ENCODE data around the gene SEMA3F.
A peak's percentile ranks its signal among the peaks of the same experiment; 100 is the strongest.
"Not testable (repeated sequence)": the region's sequence is repeated elsewhere in the genome, so short reads cannot be mapped to it uniquely, and the experiment has no call there.

Gene SEMA3F

DNA sequence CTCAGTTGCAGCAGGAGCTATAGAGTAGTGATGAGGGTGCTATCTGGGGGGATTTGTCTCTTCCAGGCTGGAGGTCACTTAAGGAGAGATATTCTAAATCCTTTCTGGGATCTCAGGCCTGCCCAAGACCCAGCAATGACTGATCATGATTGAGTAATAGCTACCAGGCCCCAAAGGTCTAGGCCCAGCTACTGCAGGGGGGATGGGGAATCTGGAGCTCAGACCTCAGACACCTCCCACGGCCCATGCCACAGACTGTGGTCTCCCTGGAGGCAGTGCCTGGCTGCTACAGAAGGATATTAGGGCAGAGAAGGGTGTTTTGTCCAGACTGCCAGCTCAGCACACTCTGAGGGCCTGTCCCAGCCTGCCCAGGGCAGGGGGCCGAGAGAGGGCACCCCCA lies 56.8 kb downstream of the SEMA3F start:
- no peak for DNase-seq (ENCODE audit: low spot score)

DNA sequence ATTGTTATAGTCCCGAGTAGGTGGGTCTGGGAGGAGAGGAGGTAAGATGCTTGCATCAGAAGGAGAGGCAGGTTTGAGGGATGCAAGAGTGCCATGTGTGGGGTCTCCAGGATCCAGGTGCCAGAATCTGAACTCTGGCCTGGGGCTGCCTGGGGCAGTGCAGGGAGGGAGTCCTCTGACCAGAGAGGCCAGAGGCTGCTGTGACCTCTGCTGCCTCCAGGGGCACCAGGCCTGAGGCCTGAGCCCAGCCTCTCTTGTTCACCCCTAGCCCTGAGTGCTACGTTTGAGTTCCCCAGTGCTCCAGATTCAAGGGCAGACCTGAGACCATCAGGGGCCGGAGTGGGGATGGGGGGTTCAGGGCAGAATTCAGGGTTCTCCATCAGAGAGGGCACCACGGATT lies 57.4 kb downstream of the SEMA3F start:
- no peak for DNase-seq (ENCODE audit: low spot score)

DNA sequence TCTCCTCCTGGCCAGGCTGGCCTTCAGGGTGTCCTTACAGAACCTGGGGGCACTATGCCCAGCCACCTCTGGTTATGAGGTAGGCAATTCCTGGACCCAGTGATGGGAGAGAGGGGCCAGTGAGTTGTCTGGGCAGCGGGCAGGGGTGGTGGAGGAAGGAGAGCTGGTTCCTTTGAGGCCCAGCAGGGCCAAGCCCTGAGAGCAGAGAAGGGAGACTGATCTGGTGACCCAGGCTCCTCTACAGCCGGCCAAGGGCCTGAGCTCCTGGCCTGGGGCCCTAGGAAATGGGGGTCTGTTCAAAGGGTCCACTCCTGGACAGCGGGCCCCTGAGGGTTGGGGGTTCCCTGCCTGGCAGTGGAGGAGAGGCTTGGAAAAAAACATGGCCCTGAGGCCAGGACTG lies 57.8 kb downstream of the SEMA3F start:
- no peak for DNase-seq (ENCODE audit: low spot score)

DNA sequence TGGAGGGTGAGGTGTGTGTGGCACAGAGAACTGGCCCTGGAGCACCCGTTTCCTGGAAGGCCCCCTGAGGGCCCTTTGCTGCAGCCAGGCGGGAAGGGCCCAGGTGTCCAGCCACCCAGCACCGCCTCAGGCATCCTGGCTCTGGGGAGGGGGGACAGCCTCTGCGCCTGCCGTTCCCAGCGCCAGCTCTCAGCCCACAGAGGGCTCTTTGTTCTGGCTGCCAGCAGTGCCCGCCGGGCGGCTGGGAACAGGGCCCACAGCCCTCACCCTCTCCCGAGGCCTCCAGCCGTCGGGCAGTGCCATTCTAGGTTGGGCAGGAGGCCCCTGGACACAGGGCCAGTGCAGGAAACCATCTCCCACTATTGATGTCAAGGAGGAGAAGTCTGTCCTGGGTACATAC lies 58.2 kb downstream of the SEMA3F start:
- no peak for DNase-seq (ENCODE audit: low spot score)

DNA sequence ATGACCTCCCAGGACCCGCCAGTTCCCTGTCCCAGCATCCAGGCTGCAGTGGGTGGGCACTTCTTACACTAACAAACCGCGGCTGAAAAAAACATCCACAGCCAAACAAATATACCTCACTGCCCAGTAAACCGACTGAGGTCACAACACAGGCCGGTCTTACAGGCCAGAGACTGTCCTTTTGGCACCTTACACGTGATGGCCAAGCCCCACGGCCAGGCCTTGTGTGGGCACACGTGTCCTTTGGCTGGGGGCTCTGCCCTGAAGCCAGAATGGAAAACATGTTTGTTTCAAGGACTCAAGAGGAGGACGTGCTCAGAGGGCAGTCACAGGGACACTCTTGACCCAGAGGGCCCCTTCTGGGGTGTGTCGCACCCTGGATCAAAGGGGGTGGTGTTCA lies 59.7 kb downstream of the SEMA3F start:
- no peak for DNase-seq (ENCODE audit: low spot score)

DNA sequence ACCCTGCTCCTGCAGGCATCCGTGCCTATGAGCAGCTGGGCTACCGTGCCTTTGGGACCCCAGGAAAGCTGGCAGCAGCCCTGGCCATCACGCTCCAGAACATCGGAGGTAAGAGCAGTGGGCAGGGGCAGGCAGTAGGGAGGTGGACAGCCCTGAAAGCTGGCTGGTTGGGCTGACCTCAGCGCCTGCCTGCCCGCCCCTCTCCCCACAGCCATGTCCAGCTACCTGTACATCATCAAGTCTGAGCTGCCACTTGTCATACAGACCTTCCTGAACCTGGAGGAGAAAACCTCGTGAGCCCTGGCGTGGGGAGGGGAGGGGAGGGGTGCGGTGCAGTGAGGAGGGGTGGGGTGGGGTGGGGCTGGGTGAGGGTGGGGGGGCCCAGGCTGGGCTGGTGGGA lies 60.4 kb downstream of the SEMA3F start:
- no peak for DNase-seq (ENCODE audit: low spot score)

DNA sequence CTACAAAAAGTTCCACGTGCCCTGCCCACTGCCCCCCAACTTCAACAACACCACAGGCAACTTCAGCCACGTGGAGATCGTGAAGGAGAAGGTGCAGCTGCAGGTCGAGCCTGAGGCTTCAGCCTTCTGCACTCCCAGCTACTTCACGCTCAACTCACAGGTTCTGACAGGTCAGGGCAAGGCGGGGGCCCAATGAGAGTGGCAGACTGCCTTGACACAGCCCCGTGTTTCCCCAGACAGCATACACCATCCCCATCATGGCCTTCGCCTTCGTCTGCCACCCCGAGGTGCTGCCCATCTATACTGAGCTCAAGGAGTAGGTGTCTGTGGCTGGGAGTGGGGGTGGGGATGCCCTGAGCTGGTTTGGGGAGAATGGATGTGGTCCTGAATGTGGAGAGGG lies 62.6 kb downstream of the SEMA3F start:
- no peak for DNase-seq (ENCODE audit: low spot score)

DNA sequence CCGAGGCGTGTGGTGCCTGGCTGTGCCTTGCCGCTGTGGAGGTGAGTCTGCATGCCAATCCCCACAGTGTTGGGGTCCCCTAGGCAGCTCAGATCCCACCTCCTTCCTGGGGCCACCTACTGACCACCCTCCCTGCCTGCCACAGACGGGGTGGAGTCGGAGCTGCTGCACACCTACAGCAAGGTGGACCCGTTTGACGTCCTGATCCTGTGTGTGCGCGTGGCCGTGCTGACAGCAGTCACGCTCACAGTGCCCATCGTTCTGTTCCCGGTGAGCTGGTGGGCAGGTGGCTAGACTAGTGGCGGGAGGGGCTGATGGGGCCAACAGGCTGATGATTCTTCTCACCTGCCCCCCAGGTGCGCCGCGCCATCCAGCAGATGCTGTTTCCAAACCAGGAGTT lies 63.3 kb downstream of the SEMA3F start:
- DNase-seq (ENCODE audit: low spot score) = no peak

DNA sequence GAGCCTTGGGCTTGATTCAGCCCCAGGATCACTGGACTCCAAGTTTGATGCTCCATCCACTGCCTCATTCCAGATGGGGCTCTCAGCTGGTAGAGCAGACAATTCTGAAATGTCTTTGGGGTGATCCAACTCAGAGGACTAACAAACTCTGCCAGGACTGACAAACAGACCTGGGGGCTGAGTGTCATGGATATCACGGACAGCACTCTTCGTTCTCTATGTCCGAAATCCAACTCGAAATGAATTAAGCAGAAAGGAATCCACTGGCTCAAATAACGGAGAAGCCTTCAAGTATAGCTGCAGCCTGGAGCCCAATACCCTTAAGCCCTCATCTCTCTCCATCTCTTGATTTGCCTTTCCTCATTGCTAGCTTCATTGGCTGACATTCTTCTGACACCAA lies 64.2 kb downstream of the SEMA3F start:
- no peak for DNase-seq (ENCODE audit: low spot score)

DNA sequence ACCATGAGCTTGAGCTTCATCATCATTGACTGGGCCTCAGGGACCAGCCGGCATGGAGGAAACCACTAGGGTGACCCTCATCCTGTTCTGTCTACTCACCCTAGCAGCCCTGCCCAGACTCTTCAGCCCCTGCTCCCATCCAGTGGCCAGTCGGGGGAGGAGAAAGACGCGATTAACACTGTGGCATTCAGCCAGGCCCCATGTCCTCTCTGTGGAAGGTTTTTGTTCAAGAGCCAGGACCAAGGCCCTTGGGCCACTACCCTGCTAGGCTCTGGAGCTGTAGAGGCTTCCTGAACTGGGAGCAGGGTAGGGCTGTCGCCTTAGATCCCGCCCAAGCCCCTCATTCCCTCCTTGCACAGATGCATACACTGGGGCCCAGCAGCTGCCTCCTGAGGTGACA lies 65.0 kb downstream of the SEMA3F start:
- DNase-seq (ENCODE audit: low spot score) = no peak

DNA sequence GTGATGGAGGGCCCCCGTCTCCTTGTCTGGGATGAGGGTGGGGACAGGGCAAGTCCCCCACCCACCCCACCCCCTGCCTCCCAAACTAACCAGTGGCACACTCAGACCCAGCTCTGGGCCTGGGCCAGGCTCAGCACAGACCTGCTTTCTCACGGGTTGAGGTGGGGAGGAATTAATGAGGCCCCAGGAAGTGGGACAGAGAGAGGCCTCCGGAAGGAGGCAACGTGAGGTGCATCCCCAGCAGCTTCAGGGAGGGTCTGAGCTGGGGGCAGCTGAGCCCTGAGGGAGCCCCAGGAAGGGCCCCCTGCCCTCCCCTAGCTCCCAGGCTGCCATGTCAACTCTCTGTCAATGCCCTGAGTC lies 65.9 kb downstream of the SEMA3F start:
- DNase-seq (ENCODE audit: low spot score) = no peak

DNA sequence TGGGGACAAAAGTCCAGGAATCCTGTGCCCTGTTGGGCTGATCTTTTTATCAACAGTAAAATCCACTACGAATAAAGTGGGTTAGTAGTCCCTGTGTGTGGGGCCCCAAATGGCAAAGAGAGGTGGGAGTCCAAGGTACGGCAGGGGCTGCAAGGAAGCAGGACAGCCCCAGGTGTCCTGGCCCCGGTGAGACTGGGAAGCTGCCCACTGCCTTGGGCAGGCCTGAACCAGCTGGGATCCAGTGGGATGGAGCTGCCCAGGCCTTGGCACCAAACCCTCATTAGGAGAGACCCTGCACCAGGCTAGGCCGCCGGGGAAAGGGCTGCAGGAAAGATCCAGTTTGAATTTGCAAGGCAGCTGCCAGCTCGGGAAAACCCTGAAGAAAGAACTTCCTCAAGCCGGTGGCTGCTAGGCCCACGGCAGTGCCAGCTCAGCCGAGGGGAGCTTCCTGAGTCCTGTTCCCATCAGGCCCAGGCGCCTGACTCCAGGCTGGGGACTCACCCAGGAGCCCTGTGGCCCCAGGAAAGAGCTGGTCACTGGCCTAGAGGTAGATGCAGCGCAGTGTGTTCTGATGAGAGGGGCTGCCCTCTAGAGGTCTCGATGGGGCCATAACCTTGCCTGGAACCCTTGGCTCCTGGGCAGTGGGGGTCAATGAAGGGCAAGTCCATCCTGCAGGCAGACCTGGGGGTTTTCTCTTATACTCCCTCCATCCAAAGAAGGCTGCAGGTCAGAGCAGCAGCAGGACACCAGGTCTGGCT lies 66.5 kb downstream of the SEMA3F start:
- DNase-seq (ENCODE audit: low spot score) = no peak

DNA sequence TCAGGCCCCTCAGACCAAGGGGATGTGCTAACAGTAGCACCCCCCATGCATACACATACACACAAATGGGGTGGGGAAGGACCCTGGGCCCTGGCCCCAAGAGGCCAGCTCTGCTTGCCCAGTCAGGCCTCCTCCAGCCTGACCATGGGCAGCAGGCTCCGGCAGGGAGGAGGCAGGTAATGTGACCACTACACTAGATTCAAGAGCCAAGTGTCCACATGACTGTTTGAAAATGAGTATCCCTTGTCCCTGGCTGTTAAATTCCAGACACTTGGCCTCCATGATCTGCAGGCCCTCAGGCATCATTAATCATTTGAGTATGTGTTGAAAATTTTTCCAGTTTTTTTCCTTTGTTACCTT lies 67.0 kb downstream of the SEMA3F start:
- DNase-seq (ENCODE audit: low spot score) = no peak

DNA sequence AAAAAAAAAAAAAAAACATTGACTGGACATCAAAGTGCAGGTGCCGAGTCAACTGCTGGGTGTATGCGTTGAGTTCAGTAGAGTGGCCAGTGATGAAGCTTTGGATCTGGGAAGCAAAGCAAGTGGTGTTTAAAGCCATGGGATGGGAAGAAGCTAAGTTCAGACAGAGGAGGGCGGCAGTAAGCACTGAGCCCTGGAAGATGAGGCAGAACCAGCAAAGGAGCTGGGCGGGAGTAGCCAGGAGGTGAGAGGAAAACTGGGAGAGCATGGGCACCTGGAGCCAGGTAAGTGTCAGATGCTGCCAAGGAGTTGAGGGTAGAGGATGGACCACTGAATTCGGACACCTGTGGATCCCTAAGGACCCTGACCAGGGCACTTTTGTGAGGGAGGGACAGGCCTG lies 69.5 kb downstream of the SEMA3F start:
- no peak for DNase-seq (ENCODE audit: low spot score)

DNA sequence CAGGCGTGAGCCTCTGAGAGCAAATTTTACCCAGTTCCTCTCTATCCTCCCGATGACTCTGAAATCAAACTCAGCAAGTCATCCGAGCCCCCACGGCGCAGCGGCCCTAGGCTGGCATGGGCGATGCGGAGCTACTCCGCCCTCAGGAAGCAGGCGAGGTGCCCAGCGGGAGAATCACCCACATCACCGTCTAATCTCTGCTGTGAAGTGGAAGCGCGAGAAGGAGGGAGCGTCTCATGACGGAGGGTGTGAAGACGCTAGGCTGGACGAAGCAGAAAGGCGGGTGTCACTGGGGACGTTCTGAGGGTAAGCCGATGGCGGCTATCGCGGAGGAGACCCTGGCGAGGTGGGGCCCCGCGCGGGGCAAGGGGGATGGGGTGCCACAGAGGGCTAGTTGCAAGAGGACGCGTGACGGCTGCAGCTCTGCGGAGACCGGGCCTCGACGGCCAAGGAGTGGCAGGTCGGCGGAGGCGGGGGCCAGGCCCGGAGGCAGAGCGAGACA lies 71.8 kb downstream of the SEMA3F start:
- DNase-seq (ENCODE audit: low spot score) = peak; percentile 49

DNA sequence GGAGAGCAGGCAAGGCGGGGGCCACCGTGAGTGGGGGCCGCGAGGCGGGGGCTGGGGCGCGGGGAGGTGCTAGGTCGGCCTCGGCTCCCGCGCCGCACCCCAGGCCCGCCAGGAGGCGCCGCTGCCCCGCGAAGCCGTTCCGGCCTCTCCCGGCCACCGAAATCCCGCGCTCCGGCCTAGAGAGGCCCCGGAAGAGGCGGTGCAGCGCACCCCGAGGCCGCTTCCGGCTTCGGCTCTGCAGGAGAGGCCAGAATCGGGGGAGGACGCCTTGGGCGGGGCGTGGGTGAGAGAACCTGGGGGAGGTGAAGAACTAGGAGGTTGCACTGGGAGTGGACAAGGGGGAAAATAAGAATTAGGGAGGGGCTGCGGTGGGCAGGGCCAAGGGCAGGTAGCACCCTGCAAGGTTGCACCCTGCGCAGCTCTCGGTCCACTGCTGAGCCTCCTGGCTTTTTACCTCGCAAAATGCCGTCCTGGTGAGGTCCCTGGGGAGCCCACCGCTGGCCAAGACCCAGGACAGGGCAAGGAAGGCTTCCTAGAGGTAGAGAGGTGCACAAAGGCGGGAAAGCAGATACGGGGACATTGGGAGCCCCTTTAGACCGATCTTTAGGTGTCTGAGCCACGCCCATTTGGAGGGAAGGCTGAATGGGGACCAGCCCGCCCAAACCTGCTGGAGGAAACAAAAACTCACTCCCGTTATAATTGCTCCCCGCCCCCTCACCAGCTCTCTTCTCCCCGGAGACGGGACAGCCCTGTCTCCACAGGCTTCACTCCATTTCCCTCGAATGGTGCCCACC lies 72.5 kb downstream of the SEMA3F start:
- peak; percentile 92 for DNase-seq (ENCODE audit: low spot score)

DNA sequence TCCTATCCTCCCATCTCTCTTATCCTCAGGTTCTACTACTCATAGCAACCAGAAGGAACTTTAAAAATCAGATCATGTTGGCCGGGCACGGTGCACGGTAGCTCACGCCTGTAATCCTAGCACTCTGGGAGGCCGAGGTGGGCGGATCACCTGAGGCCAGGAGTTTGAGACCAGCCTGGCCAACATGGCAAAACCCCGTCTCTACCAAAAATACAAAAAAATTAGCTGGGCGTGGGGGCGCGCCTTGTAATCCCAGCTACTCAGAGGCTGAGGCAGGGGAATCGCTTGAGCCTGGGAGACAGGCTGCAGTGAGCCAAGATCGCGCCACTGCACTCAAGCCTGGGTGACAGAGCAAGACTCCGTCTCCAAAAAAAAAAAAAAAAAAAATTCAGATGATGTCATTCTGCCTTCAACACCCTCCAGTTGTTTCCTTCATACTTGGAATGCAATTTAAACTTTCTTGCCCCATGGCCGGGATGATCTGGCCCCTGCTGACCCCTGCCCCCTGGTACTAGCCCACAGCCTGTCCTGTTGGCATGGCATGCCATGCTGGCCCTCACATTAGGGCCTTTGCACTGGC lies 73.2 kb downstream of the SEMA3F start:
- DNase-seq (ENCODE audit: low spot score) = not testable (repeated sequence)

DNA sequence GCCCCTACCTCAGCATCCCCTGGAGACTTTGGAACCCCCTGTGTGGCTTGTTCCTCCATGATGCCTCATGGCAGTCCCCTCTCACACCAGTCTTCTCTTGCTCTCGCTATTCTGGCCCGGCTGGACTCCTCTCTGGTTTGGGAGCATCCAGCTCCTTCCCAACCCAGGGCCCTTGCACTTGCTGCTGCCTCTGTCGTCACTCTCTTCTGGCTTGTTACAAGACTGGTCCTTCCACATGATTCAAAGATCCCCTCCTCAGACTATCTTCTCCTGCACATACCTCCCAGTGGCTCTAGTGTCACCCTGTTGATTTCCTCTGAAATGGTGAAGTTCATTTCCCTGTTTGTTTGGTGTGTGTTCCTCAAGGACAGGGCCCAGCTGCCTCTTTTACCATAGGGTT lies 74.4 kb downstream of the SEMA3F start:
- no peak for DNase-seq (ENCODE audit: low spot score)

DNA sequence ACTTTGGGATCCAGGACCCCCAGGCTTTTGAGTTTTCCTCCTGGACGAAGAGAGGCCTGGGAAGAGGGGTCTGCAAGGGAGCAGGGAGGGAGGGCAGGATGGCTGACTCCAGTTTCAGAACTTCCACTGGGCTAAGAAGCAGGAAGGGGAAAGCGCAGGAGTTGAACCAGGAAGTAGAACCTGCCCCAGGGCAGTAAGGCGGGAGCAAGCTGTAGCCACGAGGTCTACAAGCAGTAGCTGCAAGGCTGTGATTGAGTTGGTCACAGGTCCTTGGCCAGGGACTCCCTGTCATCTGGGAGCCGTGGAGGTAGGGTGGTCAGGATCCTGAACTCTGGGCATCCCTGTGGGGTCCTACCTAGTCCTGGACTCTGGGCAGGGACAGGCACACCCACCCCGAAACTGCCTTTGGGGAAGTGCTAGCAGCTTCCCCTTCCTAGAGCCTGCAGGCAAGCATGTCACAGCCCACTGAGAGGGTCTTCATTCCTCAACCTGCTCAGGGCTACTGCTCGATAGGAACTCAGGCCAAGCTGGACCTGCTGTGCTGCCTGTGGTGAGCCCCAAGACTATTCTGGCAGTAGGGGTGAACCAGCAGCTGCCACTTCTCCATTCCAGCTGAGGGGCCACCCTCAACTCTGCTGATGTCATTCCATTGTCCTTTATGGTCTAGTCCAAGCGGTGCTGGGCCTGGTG lies 75.1 kb downstream of the SEMA3F start:
- no peak for DNase-seq (ENCODE audit: low spot score)

DNA sequence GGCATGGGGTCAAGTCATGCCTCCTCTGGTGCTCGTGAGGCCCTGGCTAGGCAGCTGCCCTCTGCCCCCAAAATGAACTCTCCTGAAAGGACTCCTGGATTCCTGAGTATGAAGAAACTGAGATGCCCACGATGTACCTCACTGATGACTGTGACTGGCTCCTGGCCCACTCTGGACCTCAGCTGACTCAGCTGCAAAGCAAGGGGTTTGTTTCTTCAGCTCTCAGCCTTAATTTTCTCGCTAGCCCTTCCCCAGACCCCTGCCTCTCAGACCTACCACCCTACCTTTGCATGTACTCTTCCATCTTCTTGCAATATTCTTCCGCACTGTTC lies 75.6 kb downstream of the SEMA3F start:
- no peak for DNase-seq (ENCODE audit: low spot score)

DNA sequence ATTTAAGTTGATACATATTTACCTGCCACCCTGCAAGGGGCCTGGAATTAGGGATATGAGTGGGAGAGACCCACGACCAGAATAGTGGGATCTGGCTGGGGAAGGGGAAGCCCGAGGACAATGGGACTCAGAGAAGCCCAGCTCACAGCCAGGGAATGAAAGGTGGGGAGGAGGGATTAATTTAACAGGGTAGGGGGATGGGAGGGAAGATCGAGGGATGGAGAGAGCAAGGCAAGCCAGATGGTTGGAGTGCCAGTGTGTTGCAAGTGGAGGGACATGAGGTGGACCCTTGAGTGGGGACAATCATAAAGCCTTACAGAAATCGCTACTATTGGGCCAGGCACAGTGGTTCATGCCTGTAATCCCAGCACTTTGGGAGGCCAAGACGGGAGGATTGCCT lies 76.5 kb downstream of the SEMA3F start:
- DNase-seq (ENCODE audit: low spot score) = no peak

DNA sequence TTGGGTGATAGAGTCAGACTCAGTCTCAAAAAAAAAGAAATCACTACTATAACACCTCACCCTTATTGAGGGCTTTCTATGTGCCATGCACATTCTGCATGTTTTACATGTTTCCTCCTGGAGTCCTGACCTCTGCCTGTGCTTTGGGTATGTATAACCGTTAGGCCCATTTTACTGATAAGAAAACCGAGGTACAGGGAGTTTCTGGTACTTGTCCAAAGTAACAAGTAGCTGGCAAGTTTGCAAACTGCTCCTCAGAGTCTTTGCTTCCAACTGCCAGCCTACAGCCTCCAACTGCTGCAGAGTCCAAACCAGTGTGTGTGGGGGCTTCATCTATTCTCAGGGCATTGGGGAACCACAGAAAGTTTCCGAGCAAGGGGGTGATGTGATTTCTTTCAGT lies 77.2 kb downstream of the SEMA3F start:
- DNase-seq (ENCODE audit: low spot score) = no peak

DNA sequence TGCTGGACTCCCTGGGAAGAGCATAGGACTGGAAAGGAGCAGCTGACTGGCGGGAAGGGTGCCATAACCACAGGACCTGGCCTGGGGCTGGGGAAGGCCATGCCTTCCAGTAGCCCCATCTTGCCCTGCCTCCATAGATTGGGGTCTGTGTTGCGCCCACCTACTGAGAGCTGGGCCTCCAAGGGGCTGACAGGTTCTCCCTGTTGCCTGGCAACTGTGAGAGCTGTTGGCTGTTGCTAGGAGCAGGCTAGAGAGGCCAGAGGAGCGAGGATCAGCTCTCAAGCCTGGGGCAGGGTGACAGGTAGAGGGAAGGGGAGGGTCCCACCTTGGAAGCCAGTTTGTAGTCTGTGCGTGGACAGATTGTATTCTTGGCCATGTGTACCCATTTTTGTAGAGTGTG lies 78.1 kb downstream of the SEMA3F start:
- DNase-seq (ENCODE audit: low spot score) = no peak

Measured in cerebellar cortex (tissue), 1 donor.